ENCODE data around the gene CASQ1.

GRCh38 chr1:160177231-160177630 is 13.1 kb upstream of the CASQ1 start:
- TF ChIP-seq CTCF (IDR thresholded peaks at IDR 0.05; ENCODE audit: insufficient read depth, low read depth, low read length) (no peak), EZH2 (IDR thresholded peaks at IDR 0.05; ENCODE audit: insufficient read depth, low read length) (no peak)

Data from astrocyte (in vitro differentiated cells and primary cell).